Head of caudate nucleus (tissue), 42 donors: ENCODE results near the gene CTNNA3.
"Not testable (repeated sequence)": the region's sequence is repeated elsewhere in the genome, so short reads cannot be mapped to it uniquely, and the experiment has no call there.

ENCODE experiments used
- DNase-seq, 42 donors: peaks; one replicate each; pipeline versions ENCODE4 v3.0.0 to v3.0.0-alpha.2; 2020 to 2021; ENCODE audit warnings: mixed read lengths in 7 of 42
- intact Hi-C: fragments of 100-400 bp; cut with DNase I; formaldehyde crosslinking; loops from one replicate; pipeline ENCODE4 v1.15.0; 2022

Gene CTNNA3

GRCh38 chr10:67438605-67439304 lies 257.2 kb downstream of the CTNNA3 start:
- intact Hi-C loops, result no loop called here
- peak in 5 of 42 donors; percentile 8 to 36 (median 14) for DNase-seq

DNA sequence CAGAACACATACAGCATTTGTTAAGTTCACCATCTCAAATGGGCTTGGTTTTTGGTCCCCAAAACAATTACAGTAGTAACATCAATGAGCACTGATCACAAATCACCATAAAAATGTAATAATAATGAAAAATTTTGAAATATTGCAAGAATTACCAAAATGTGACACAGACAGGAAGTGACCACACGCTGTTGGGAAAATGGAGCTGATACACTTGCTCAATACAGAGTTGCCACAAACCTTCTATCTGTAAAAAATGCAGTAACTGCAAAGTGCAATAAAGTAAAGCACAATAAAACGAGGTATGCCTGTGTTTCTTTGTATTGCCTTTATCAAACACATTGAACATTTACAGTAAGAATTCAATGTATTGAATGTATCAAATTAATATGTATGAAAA lies 262.7 kb downstream of the CTNNA3 start:
- no peak for DNase-seq
- intact Hi-C loops, result no loop called here

DNA sequence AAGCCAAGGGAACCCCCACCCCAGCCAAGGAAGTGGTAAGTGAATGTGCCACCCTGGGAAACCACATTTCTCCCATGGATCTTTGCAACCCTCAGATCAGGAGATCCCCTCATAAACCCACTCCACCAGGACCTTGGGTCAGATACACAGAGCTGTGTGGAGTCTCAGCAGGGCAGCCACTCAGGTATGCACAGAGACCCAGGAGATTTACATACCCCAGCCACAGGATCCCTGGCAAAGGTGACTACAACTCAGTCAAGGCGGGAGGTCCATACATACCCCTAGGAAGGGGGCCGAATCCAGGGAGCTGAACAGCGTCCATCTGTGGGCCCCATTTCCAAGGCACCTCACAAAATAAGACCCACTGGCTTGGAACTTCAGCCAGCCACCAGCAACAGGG lies 293.4 kb downstream of the CTNNA3 start:
- DNase-seq, result no peak
- intact Hi-C loops, result no loop called here

GRCh38 chr10:67401711-67402110 lies 294.3 kb downstream of the CTNNA3 start:
- intact Hi-C loops, result no loop called here

DNA sequence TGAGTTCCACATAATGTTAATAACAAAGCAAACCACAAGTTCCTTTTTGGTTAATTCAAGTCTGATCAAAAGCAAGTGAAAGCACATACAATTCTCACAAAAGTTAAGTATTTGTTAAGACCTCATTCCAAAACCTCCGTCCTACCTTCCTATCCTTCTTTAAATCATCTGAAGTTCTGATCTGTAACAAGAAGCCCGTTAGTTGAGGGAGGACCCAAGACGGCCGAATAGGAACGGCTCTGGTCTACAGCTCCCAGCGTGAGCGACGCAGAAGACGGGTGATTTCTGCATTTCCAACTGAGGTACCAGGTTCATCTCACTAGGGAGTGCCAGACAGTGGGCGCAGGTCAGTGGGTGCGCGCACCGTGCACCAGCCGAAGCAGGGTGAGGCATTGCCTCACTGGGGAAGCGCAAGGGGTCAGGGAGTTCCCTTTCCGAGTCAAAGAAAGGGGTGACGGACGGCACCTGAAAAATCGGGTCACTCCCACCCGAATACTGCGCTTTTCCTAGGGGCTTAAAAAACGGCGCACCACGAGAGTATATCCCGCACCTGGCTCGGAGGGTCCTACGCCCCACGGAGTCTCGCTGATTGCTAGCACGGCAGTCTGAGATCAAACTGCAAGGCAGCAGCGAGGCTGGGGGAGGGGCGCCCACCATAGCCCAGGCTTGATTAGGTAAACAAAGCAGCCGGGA lies 309.0 kb downstream of the CTNNA3 start:
- intact Hi-C loops, result not testable (repeated sequence)
- DNase-seq, result peak in 2 of 42 donors; percentile 0 to 1

More at GRCh38 chr10:67401711-67402110, 294.3 kb downstream of the CTNNA3 start:
- no peak for DNase-seq

DNA sequence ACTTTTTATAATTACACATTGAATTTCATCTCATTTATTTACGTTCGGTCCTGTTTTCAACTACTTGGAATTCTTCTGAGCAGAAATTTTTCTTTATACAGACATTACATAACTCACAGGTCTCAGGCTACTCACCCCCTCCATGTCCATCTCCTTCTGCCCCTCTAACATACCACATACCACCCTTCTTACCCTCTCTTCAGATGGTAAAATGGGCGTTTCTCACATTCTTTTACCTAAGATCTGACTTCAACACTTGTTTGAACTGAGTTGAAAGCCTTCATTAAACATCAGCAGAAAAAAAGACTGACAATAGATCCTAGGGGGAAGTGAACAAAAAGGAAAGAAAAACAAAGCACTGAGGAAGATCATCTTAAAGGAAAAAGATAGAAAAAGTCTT lies 309.7 kb downstream of the CTNNA3 start:
- no peak for DNase-seq
- intact Hi-C loops, result no loop called here

DNA sequence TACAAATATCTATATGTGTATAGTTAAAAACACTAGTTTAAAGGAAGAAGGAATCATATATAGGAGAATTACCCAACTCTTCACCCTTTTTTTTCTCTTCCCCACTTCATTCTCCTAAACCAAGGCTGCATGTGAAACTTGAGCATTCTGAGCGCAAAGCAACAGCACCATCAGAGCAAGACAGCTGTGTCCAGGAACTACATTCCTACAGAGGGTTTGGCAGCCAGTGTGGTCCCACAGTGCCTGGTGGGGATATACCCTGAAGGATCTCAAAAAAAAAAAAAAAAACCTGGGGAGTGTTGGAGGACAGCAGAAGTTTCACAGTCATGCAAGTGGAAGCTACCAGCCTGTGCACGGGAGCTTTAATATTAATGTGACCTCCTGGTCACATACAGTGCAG lies 310.4 kb downstream of the CTNNA3 start:
- DNase-seq, result no peak
- intact Hi-C loops, result no loop called here

GRCh38 chr10:67385089-67385488 lies 310.9 kb downstream of the CTNNA3 start:
- intact Hi-C loops, result no loop called here
- DNase-seq, result no peak

GRCh38 chr10:67331121-67331910 lies 364.7 kb downstream of the CTNNA3 start:
- DNase-seq, result no peak
- intact Hi-C loops, result no loop called here

- DNase-seq, result no peak
- intact Hi-C loops, result no loop called here
Observed at GRCh38 chr10:67327626-67328535, 368.1 kb downstream of the CTNNA3 start.

DNA sequence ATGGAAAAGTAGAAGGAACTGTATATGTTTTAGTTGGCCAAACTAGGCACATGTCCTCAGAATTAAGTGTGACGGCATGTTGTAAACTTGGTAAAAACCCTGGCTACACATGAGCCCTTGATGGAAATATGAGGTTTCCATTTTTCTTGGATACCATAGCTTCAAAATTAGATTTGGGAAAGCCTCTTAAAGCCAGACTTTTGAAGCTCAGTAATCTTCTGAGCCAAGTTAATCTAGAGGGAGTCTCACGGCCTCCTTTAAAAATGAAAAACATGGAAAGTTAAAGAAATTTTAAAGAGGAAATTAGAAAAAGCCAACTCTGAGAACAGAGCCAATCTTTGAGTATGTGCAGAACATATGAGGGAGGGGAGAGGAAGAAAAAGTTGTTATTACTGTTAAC lies 376.0 kb downstream of the CTNNA3 start:
- intact Hi-C loops, result no loop called here

DNA sequence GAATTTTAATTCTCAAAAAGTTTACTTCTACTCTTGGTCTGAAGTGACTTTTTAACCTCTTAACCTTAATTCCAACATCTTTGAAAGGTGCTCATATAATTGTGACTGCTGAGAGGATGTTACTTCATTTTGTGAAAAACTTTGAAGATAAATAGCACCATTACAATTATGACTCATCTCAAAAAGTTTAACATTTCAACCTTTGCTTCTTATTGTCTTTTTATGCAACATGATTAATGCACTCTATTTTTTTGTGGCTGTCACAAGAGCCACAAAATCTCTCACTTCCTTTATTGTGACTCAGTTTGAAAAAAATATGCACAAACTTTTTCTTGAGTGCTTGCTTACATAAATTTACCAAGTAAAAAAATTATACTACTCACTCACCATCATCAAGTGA lies 387.1 kb downstream of the CTNNA3 start:
- intact Hi-C loops, result no loop called here
- no peak for DNase-seq

More for the DNA sequence above, 376.0 kb downstream of the CTNNA3 start:
- DNase-seq, result no peak

- DNase-seq, result peak in 3 of 42 donors; percentile 3 to 18 (median 3)
- intact Hi-C loops, result no loop called here
Observed at GRCh38 chr10:67306588-67307205, 389.3 kb downstream of the CTNNA3 start.

DNA sequence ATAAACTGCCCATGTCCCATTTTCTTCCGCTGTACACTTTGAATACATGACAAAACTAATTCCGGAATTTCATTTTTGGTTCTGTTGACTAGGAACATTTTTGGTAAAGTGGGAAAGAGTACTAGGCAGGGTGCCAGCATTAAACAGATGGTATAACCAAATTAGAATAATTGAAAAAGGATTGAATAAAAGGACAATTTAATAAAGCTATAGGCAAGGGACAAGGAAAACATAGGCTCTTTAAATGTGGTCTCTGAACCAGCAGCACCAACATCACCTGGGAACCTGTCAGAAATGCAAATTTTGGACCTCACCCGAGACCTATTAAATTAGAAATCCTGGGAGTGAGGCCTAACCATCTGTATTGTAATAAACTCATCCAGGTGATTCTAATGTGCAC lies 393.3 kb downstream of the CTNNA3 start:
- intact Hi-C loops, result no loop called here
- no peak for DNase-seq

GRCh38 chr10:67299761-67300160 lies 396.2 kb downstream of the CTNNA3 start:
- intact Hi-C loops, result no loop called here
- DNase-seq, result no peak

DNA sequence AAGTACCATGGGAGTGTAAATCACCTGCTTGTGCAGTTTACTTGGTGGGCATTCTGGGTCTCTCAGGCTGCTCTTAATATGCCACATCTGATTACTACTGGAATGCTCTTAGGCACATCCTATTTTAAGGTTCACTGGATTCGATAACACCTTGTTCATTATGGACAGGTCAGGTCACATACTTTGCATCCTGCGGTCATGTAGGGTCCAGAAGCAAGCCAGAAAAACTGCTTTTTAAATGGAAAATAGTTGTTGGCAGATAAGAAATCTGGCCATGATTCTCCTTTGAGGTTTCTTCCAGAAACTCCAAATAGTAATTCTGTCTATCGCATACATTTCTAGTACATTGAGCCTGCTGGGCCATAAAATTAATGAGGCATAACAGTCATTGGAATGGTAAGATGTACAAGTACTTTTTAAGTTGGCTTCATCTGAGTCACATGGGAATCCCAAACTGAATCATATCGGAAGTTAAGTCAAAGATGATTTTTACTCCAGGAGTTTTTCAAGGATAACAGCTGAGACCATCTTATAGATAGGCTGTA lies 398.3 kb downstream of the CTNNA3 start:
- intact Hi-C loops, result no loop called here
- no peak for DNase-seq

DNA sequence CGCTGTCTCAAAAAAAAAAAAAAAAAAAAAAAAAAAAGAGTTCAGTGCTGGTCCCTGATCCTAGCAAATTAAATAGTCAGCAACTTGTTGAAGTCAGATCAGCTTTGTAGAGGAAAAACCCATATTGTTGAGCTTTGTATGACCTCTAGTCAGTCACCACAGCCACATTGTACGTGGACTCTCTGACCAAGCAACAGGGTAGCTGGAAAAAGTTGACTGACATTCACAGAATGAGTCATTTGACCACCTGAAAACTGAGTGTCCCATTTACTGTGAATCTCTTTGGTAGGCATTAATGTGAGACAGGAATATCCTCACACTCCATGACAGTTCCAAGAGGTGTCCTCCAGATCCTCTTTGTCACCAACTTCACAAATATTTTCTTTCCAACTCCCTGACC lies 399.1 kb downstream of the CTNNA3 start:
- intact Hi-C loops, result no loop called here

DNA sequence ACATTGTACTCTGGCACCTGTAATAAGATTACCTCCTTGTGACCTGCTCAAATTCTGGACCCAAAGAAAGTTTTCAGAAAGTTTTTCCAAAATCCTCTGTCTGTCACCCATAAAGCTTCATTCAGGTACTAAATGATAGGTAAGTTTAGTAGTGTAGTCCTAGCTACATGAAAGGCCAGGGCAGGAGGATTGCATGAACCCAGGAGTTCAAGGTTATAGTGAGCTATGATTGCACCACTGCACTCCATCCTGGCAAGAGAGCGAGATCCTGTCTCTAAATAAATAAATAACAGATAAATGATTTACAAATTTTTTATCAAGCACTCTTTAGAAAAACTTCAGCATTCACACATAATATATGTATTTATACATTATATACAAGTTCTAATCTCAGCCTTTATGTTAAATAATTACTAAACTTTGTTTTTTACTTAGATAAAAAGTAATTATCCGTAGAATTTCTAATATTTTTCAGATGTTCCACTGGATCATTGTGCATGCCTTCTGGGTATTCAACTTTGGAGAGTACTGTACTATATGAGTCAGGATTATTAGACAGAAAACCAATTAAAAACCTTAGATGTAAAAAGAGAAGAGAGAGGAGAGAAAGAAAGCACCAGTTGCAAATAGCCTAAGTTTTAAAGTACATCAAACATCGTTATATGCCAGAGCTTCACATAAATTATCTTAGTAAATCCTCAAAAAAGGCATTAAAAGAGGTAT lies 407.1 kb downstream of the CTNNA3 start:
- DNase-seq, result no peak
- intact Hi-C loops, result no loop called here

More for the DNA sequence above, 399.1 kb downstream of the CTNNA3 start:
- no peak for DNase-seq
